K562 (cell line): ENCODE results near the gene DCAF7. TPM values are rescaled to one million over a fixed set of nuclear protein-coding genes. Genes with fewer than 3 reads are reported as not detected.

Experiments
- ARID3A ChIP-seq: IDR thresholded peaks from 2 replicates; pipeline ENCODE4 v1.6.1; 2012; ENCODE audit warnings: low read depth, low read length, improper control_type of control experiment, borderline replicate concordance
- BHLHE40 ChIP-seq: IDR thresholded peaks from 2 replicates; pipeline ENCODE4 v1.6.1; 2011; ENCODE audit warnings: low read length, improper control_type of control experiment
- CBX8 ChIP-seq: fragments of 200-600 bp; sonication (generic); IDR thresholded peaks from 2 replicates; pipeline ENCODE4 v1.6.1; 2012; ENCODE audit warnings: borderline replicate concordance, mixed run types, low read depth, mild to moderate bottlenecking, moderate library complexity, mixed read lengths, low read length, control low read depth, inconsistent platforms; ENCODE audit not compliant: poor library complexity, severe bottlenecking; ENCODE audit errors: extremely low read depth
- CREB3L1 ChIP-seq: fragments of 450-650 bp; IDR thresholded peaks from 2 replicates; pipeline ENCODE4 v1.6.1; 2014; ENCODE audit warnings: low read depth, mild to moderate bottlenecking, moderate library complexity, borderline replicate concordance
- HDGF ChIP-seq: fragments of 450-650 bp; IDR thresholded peaks from 2 replicates; pipeline ENCODE4 v1.6.1; 2016
- MCM2 ChIP-seq: fragments of 450-650 bp; IDR thresholded peaks from 2 replicates; pipeline ENCODE4 v1.6.1; 2017; ENCODE audit warnings: low read depth, mild to moderate bottlenecking
- MTA3 ChIP-seq: fragments of 450-650 bp; formaldehyde crosslinking; IDR thresholded peaks from 2 replicates; pipeline ENCODE4 v1.6.1; 2017; ENCODE audit warnings: mild to moderate bottlenecking, borderline replicate concordance
- NELFE ChIP-seq: IDR thresholded peaks from 2 replicates; pipeline ENCODE4 v1.6.1; 2011; ENCODE audit warnings: mild to moderate bottlenecking; ENCODE audit not compliant: insufficient read depth, insufficient read length
- SAFB ChIP-seq: fragments of 200-400 bp; formaldehyde crosslinking; IDR thresholded peaks from 2 replicates; pipeline ENCODE4 v1.6.1; 2017; ENCODE audit warnings: low read depth, low read length, borderline replicate concordance
- SMC3 ChIP-seq: conservative IDR thresholded peaks from 2 replicates; pipeline ENCODE4 v1.6.1; 2011; ENCODE audit warnings: low read depth, low read length, improper control_type of control experiment; ENCODE audit not compliant: insufficient read depth
- SP1 ChIP-seq: sonication (generic); formaldehyde crosslinking; IDR thresholded peaks from 2 replicates; pipeline ENCODE4 v1.8.1; 2022; ENCODE audit warnings: mild to moderate bottlenecking, missing genetic modification reagents
- SP2 ChIP-seq: IDR thresholded peaks from 2 replicates; pipeline ENCODE4 v1.6.1; 2011; ENCODE audit warnings: mild to moderate bottlenecking, low read depth, low read length, moderate library complexity; ENCODE audit not compliant: poor library complexity, severe bottlenecking; ENCODE audit errors: extremely low read depth
- TCF7 ChIP-seq: sonication (generic); IDR thresholded peaks from 2 replicates; pipeline ENCODE4 v1.6.1; 2016; ENCODE audit warnings: antibody characterized with exemption, borderline replicate concordance
- TSHZ1 ChIP-seq: fragments of 250-450 bp; sonication (Bioruptor Pico); IDR thresholded peaks from 2 replicates; pipeline ENCODE4 v1.4.0; 2020; ENCODE audit warnings: mild to moderate bottlenecking, moderate library complexity
- ZNF124 ChIP-seq: sonication (generic); formaldehyde crosslinking; IDR thresholded peaks from 2 replicates; pipeline ENCODE4 v1.8.1; 2022; ENCODE audit warnings: missing genetic modification reagents
- ZNF224 ChIP-seq: sonication (generic); formaldehyde crosslinking; IDR thresholded peaks from 2 replicates; pipeline ENCODE4 v1.8.0; 2022; ENCODE audit warnings: mild to moderate bottlenecking, missing genetic modification reagents
- ZNF232 ChIP-seq: sonication (generic); formaldehyde crosslinking; IDR thresholded peaks from 2 replicates; pipeline ENCODE4 v1.8.0; 2022; ENCODE audit warnings: mild to moderate bottlenecking, missing genetic modification reagents
- ZNF584 ChIP-seq: fragments of 200-800 bp; sonication (Bioruptor generic); IDR thresholded peaks from 2 replicates; pipeline ENCODE4 v1.6.1; 2016; ENCODE audit warnings: low read depth, mild to moderate bottlenecking, missing genetic modification characterization, missing compliant biosample characterization
- polyA plus RNA-seq, 8 experiments: library from polyadenylated mRNA; depleted of rRNA in 4 of 8; stranded (reverse) in 5 of 8; unstranded in 3 of 8; fragments of >200 nt; fragmentation: Nextera tagmentation in 2 of 8; fragmentation: Illumina TruSeq in 1 of 8; extraction: Ambion mirVana in 2 of 8; extraction: Trizol in 1 of 8; gene quantifications; 2 replicates each; pipeline versions ENCODE4 v1.2.1 to v1.2.3, GENCODE V29; 2011 to 2014; ENCODE audit warnings: inconsistent platforms in 1 of 8, missing spikeins in 1 of 8
- total RNA-seq, 7 experiments: library from RNA; depleted of rRNA in 6 of 7; stranded (reverse); fragments of >200 nt in 6 of 7; fragmentation: Illumina TruSeq in 2 of 7; extraction: Trizol in 2 of 7; gene quantifications; 2 replicates each; pipeline versions ENCODE4 v1.2.1 to v1.2.3, GENCODE V29; 2011 to 2021; ENCODE audit warnings: low replicate concordance in 1 of 7
- TF ChIP-seq, protein P1 (sequence below): fragments of 250-450 bp; sonication (Bioruptor Pico); IDR thresholded peaks from 2 replicates; pipeline ENCODE4 v1.8.0; 2021; ENCODE audit warnings: moderate library complexity, mild to moderate bottlenecking, inconsistent platforms

Gene DCAF7
- total and polyA plus RNA-seq, 9 of the 15 experiments (the other 6 are each of a cell fraction or from before 2014, with no cell fraction given), result 30.8 to 123 (median 40.2) TPM

GRCh38 chr17:63621684-63622573 lies 71.7 kb downstream of the DCAF7 start, which contains the start of gene MAP3K3 (continued):
- TF ChIP-seq SP1 (peak; percentile 85), TCF7 (no peak), TSHZ1 (CRISPR knock-in tag) (no peak), ZNF232 (CRISPR knock-in tag) (no peak), ZNF224 (CRISPR knock-in tag) (no peak), CREB3L1 (0 out of 2 replicates have a peak, but pooled peaks have one; percentile 33), SP2 (peak; percentile 66), MCM2 (no peak), ZNF124 (CRISPR knock-in tag) (no peak), BHLHE40 (no peak), ZNF584 (no peak), CBX8 (no peak), ARID3A (no peak), NELFE (no peak), MTA3 (peak; percentile 73), SMC3 (no peak), HDGF (peak; percentile 69; the same call in 1 of the 2 replicates), SAFB (no peak)
- TF ChIP-seq, protein P1, sequence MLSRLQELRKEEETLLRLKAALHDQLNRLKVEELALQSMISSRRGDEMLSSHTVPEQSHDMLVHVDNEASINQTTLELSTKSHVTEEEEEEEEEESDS (CRISPR knock-in tag), result no peak
